K562 (cell line): ENCODE data around the gene RAB6A. TPM values are rescaled to one million over a fixed set of nuclear protein-coding genes. Genes with fewer than 3 reads are reported as not detected.
A peak's percentile ranks its signal among the peaks of the same experiment; 100 is the strongest.

Source experiments
- CBX8 ChIP-seq: fragments of 200-600 bp; sonication (generic); IDR thresholded peaks from 2 replicates; pipeline ENCODE4 v1.6.1; 2012; ENCODE audit warnings: borderline replicate concordance, mixed run types, low read depth, mild to moderate bottlenecking, moderate library complexity, mixed read lengths, low read length, control low read depth, inconsistent platforms; ENCODE audit not compliant: poor library complexity, severe bottlenecking; ENCODE audit errors: extremely low read depth
- CEBPB ChIP-seq: fragments of 450-650 bp; IDR thresholded peaks from 2 replicates; pipeline ENCODE4 v1.6.1; 2016; ENCODE audit warnings: missing genetic modification characterization, missing compliant biosample characterization
- FOXM1 ChIP-seq, 2 experiments: fragments of 450-650 bp in 1 of 2; sonication (generic) in 1 of 2; formaldehyde crosslinking in 1 of 2; IDR thresholded peaks; 2 replicates each; pipeline versions ENCODE4 v1.6.1 to v1.9.0; 2017 to 2022; ENCODE audit warnings: low read depth in 2 of 2, mild to moderate bottlenecking in 2 of 2, missing genetic modification reagents in 1 of 2, moderate library complexity in 1 of 2
- KLF10 ChIP-seq: fragments of 250-450 bp; sonication (Bioruptor Pico); IDR thresholded peaks from 2 replicates; pipeline ENCODE4 v1.6.1; 2021; ENCODE audit warnings: matching md5 sums
- KLF6 ChIP-seq: fragments of 250-450 bp; sonication (Bioruptor Pico); IDR thresholded peaks from 2 replicates; pipeline ENCODE4 v1.4.0; 2020; ENCODE audit warnings: mild to moderate bottlenecking, moderate library complexity, borderline replicate concordance
- MGA ChIP-seq: fragments of 450-650 bp; IDR thresholded peaks from 2 replicates; pipeline ENCODE4 v1.6.1; 2016; ENCODE audit warnings: mild to moderate bottlenecking, moderate library complexity
- MLX ChIP-seq, 2 experiments: fragments of 450-650 bp in 1 of 2; sonication (generic) in 1 of 2; formaldehyde crosslinking; conservative IDR thresholded peaks; 2 replicates each; pipeline versions ENCODE4 v1.4.0 to v1.8.1; 2020 to 2022; ENCODE audit warnings: mild to moderate bottlenecking in 1 of 2, missing genetic modification reagents in 1 of 2
- NFE2 ChIP-seq: IDR thresholded peaks from 2 replicates; pipeline ENCODE4 v1.6.1; 2014; ENCODE audit warnings: antibody characterized with exemption, low read depth
- ZNF165 ChIP-seq: fragments of 250-450 bp; sonication (Bioruptor Pico); IDR thresholded peaks from 2 replicates; pipeline ENCODE4 v1.4.0; 2020; ENCODE audit warnings: borderline replicate concordance
- ZNF24 ChIP-seq: fragments of 450-650 bp; IDR thresholded peaks from 2 replicates; pipeline ENCODE4 v1.6.1; 2016
- ZNF764 ChIP-seq: fragments of 250-450 bp; sonication (Bioruptor Pico); IDR thresholded peaks from 2 replicates; pipeline ENCODE4 v1.4.0; 2020; ENCODE audit warnings: low read depth, mild to moderate bottlenecking, moderate library complexity
- polyA plus RNA-seq, 8 experiments: library from polyadenylated mRNA; depleted of rRNA in 4 of 8; stranded (reverse) in 5 of 8; unstranded in 3 of 8; fragments of >200 nt; fragmentation: Nextera tagmentation in 2 of 8; fragmentation: Illumina TruSeq in 1 of 8; extraction: Ambion mirVana in 2 of 8; extraction: Trizol in 1 of 8; gene quantifications; 2 replicates each; pipeline versions ENCODE4 v1.2.1 to v1.2.3, GENCODE V29; 2011 to 2014; ENCODE audit warnings: inconsistent platforms in 1 of 8, missing spikeins in 1 of 8
- total RNA-seq, 7 experiments: library from RNA; depleted of rRNA in 6 of 7; stranded (reverse); fragments of >200 nt in 6 of 7; fragmentation: Illumina TruSeq in 2 of 7; extraction: Trizol in 2 of 7; gene quantifications; 2 replicates each; pipeline versions ENCODE4 v1.2.1 to v1.2.3, GENCODE V29; 2011 to 2021; ENCODE audit warnings: low replicate concordance in 1 of 7
- TF ChIP-seq, protein P1 (sequence below): fragments of 450-650 bp; IDR thresholded peaks from 2 replicates; pipeline ENCODE4 v1.6.1; 2014; ENCODE audit warnings: low read depth, mild to moderate bottlenecking, moderate library complexity, borderline replicate concordance

The RAB6A gene
- total and polyA plus RNA-seq, 9 of the 15 experiments (the other 6 are each of a cell fraction or from before 2014, with no cell fraction given) = 14.0 to 95.3 (median 45.4) TPM

DNA sequence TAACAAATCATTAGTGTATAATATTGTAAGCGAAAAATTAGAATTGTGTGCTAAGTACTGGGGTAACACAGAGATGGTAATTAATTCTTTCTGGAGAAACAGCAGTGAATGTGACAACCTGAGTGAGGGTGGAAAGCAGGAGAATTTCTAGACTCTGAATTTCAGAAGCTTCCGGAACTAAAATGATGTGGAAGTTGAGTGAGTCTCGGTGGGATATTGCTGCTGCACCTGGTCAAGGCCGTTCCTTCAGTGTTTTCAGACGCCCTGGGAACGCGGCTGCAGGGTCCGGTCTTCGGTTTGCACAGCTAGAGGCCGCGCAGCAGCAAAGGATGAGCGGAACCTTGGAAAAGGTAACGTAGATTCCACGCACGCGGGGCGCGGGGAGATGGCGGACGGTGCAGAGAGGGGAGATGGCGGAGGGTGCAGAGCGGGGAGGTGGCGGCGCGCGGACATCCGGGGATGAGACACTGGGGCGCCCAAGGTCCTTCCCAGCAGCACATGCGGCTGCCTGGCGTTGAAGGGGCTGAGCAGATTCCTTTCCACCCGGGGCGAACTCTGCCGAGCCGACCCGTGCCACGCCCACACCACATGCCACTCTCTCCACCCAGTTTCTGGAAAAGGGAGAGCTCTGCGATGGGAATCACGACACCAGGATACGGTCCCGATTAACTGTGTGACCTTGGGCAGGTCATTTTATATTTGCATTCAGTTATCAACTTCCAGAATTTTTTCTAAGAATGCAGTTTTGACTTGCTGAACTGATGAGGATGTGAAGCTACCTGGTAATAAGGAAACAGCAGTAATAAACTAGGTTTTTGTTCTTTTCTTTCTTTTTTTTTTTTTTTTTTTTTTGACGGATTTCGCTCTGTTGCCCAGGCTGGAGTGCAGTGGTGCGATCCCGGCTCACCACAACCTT lies 27.0 kb upstream of the RAB6A start, which contains the start of gene MRPL48 (continued):
- TF ChIP-seq KLF6 (CRISPR knock-in tag) = peak; percentile 53
- TF ChIP-seq ZNF165 (CRISPR knock-in tag) = no peak
- TF ChIP-seq FOXM1 (IDR thresholded peaks at IDR 0.05; ENCODE audit: low read depth) = peak; percentile 70
- TF ChIP-seq FOXM1 (CRISPR knock-in tag; IDR thresholded peaks at IDR 0.05; ENCODE audit: low read depth) = peak; percentile 47; the same call in 1 of the 2 replicates
- TF ChIP-seq ZNF24 = peak; percentile 42; the same call in 1 of the 2 replicates
- TF ChIP-seq, protein P1, sequence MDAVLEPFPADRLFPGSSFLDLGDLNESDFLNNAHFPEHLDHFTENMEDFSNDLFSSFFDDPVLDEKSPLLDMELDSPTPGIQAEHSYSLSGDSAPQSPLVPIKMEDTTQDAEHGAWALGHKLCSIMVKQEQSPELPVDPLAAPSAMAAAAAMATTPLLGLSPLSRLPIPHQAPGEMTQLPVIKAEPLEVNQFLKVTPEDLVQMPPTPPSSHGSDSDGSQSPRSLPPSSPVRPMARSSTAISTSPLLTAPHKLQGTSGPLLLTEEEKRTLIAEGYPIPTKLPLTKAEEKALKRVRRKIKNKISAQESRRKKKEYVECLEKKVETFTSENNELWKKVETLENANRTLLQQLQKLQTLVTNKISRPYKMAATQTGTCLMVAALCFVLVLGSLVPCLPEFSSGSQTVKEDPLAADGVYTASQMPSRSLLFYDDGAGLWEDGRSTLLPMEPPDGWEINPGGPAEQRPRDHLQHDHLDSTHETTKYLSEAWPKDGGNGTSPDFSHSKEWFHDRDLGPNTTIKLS = peak; percentile 91
- no peak for TF ChIP-seq ZNF764 (CRISPR knock-in tag)
- no peak; the same call in 1 of the 2 replicates for TF ChIP-seq MGA
- TF ChIP-seq CEBPB (tag) = no peak
- TF ChIP-seq NFE2 = no peak
- no peak for TF ChIP-seq KLF10
- no peak for TF ChIP-seq CBX8
- TF ChIP-seq MLX (CRISPR knock-in tag; conservative IDR thresholded peaks at IDR 0.05) = no peak
